HCT116 (cell line): ENCODE measurements around the gene ACER3. TPM values are rescaled to one million over a fixed set of nuclear protein-coding genes. Genes with fewer than 3 reads are reported as not detected.

Experiments used
- ATAC-seq: fragments of 200-7000 bp; cut with Tn5 transposase; 2 replicates; pipeline ENCODE4 v1.9.1; 2020; ENCODE audit warnings: mild to moderate bottlenecking, moderate library complexity
- BruUV-seq: library from RNA; stranded (reverse); fragments of 400-500 nt; replicated peaks from 2 replicates; lab custom pipeline; 2021; lab: Mats Ljungman, UMichigan
- CTCF ChIA-PET: fragments of 300-600 bp; sonication (Branson Sonifier 250); formaldehyde crosslinking; loops from one replicate; lab custom pipeline; 2021; ENCODE audit warnings: antibody characterized with exemption; lab: Charles Lee
- POLR2A ChIA-PET: fragments of 300-600, 350-600 bp; sonication (Branson Sonifier 250); formaldehyde crosslinking; loops from one replicate; lab custom pipeline; 2021; ENCODE audit warnings: antibody characterized with exemption; lab: Charles Lee
- RAD21 ChIA-PET, 2 experiments: fragments of 300-600 bp; sonication (Branson Sonifier 250); formaldehyde crosslinking; loops; one replicate each; lab custom pipeline; 2023; ENCODE audit warnings: low total read pairs in 2 of 2; ENCODE audit not compliant: uncharacterized antibody in 2 of 2, unreplicated experiment in 2 of 2, low non-redundant PET in 1 of 2; lab: Charles Lee
- DNase-seq: peaks from one replicate; pipeline ENCODE4 v3.0.0-alpha.2; 2010; ENCODE audit warnings: low read depth, low spot score
- H2AFZ ChIP-seq: fragments of 200-600 bp; shearing (Covaris generic), sonication (generic); 2 replicates; pipeline ENCODE4 v1.6.1; 2017; ENCODE audit warnings: low read depth, mixed run types, mixed read lengths, antibody characterized with exemption, low read length; ENCODE audit not compliant: poor library complexity, severe bottlenecking
- H3K27ac ChIP-seq: 2 replicates; pipeline ENCODE4 v1.5.1; 2012; ENCODE audit warnings: low read depth, low read length
- H3K27me3 ChIP-seq: fragments of 200-600 bp; sonication (generic); 2 replicates; pipeline ENCODE4 v1.6.1; 2016; ENCODE audit warnings: mixed run types, low read length, mixed read lengths; ENCODE audit not compliant: insufficient read depth
- H3K36me3 ChIP-seq, 2 experiments: fragments of 200-500 bp in 1 of 2; fragments of 200-600 bp in 1 of 2; sonication (Bioruptor generic) in 1 of 2; sonication (generic) in 1 of 2; 2 replicates each; pipeline versions ENCODE4 v1.5.1 to v1.6.1; 2014 to 2016; ENCODE audit warnings: low read length in 2 of 2, inconsistent platforms in 1 of 2, mixed read lengths in 1 of 2, mixed run types in 1 of 2; ENCODE audit not compliant: insufficient read depth in 2 of 2, control insufficient read depth in 1 of 2
- H3K4me1 ChIP-seq, 2 experiments: fragments of 200-600 bp in 1 of 2; sonication (generic) in 1 of 2; 2 replicates each; pipeline versions ENCODE4 v1.5.1 to v1.6.1; 2012 to 2017; ENCODE audit warnings: low read length in 2 of 2, inconsistent platforms in 1 of 2, mild to moderate bottlenecking in 1 of 2, mixed read lengths in 1 of 2, mixed run types in 1 of 2, moderate library complexity in 1 of 2; ENCODE audit not compliant: insufficient read depth in 2 of 2, control insufficient read depth in 1 of 2
- H3K4me2 ChIP-seq: fragments of 200-600 bp; sonication (generic); 2 replicates; pipeline ENCODE4 v1.6.1; 2017; ENCODE audit warnings: mixed run types, low read length, mixed read lengths
- H3K4me3 ChIP-seq, 2 experiments: fragments of 200-600 bp in 1 of 2; sonication (generic) in 1 of 2; replicated peaks in 1 of 2; 2 replicates each; pipeline ENCODE4 v1.5.1; 2011 to 2016; ENCODE audit warnings: low read length in 2 of 2, control low read depth in 1 of 2, low read depth in 1 of 2, mild to moderate bottlenecking in 1 of 2, mixed read lengths in 1 of 2, mixed run types in 1 of 2
- H3K79me2 ChIP-seq: fragments of 200-600 bp; sonication (generic); 2 replicates; pipeline ENCODE4 v1.6.1; 2017; ENCODE audit warnings: mild to moderate bottlenecking, mixed run types, low read length, moderate library complexity, mixed read lengths; ENCODE audit not compliant: insufficient read depth
- H3K9ac ChIP-seq: fragments of 200-600 bp; sonication (generic); 2 replicates; pipeline ENCODE4 v1.6.1; 2016; ENCODE audit warnings: low read length, mixed read lengths
- H3K9me2 ChIP-seq: fragments of 200-600 bp; sonication (generic), shearing (Covaris generic); 2 replicates; pipeline ENCODE4 v1.6.1; 2017; ENCODE audit warnings: mixed run types, mild to moderate bottlenecking, moderate library complexity; ENCODE audit not compliant: insufficient read depth
- H3K9me3 ChIP-seq, 2 experiments: fragments of 200-500 bp in 1 of 2; fragments of 200-600 bp in 1 of 2; sonication (Bioruptor generic) in 1 of 2; sonication (generic) in 1 of 2; 2 replicates each; pipeline ENCODE4 v1.6.1; 2014 to 2017; ENCODE audit warnings: low read length in 2 of 2, mixed read lengths in 2 of 2, inconsistent platforms in 1 of 2, low read depth in 1 of 2, mild to moderate bottlenecking in 1 of 2, mixed run types in 1 of 2, moderate library complexity in 1 of 2; ENCODE audit not compliant: control insufficient read depth in 1 of 2, insufficient read depth in 1 of 2
- H4K20me1 ChIP-seq: fragments of 200-600 bp; sonication (generic), shearing (Covaris generic); 2 replicates; pipeline ENCODE4 v1.6.1; 2017; ENCODE audit warnings: mixed run types, mild to moderate bottlenecking, moderate library complexity; ENCODE audit not compliant: insufficient read depth
- ATF3 ChIP-seq: IDR thresholded peaks from 2 replicates; pipeline ENCODE4 v1.6.1; 2012
- CBX3 ChIP-seq: IDR thresholded peaks from 2 replicates; pipeline ENCODE4 v1.6.1; 2012; ENCODE audit warnings: low read depth
- CEBPB ChIP-seq: IDR thresholded peaks from 2 replicates; pipeline ENCODE4 v1.6.1; 2012; ENCODE audit warnings: low read depth
- EGR1 ChIP-seq: IDR thresholded peaks from 2 replicates; pipeline ENCODE4 v1.6.1; 2012; ENCODE audit warnings: low read depth
- ELF1 ChIP-seq: IDR thresholded peaks from 2 replicates; pipeline ENCODE4 v1.6.1; 2012; ENCODE audit warnings: low read depth, borderline replicate concordance
- EZH2 ChIP-seq: fragments of 200-600 bp; sonication (generic); IDR thresholded peaks from 2 replicates; pipeline ENCODE4 v1.6.1; 2017; ENCODE audit warnings: antibody characterized with exemption, mixed run types
- EZH2phosphoT487 ChIP-seq: fragments of 200-600 bp; IDR thresholded peaks from 2 replicates; pipeline ENCODE4 v1.6.1; 2018; ENCODE audit warnings: antibody characterized with exemption, borderline replicate concordance
- FOSL1 ChIP-seq: IDR thresholded peaks from 2 replicates; pipeline ENCODE4 v1.6.1; 2012; ENCODE audit warnings: low read depth
- JUND ChIP-seq: IDR thresholded peaks from 2 replicates; pipeline ENCODE4 v1.6.1; 2012
- POLR2A ChIP-seq: IDR thresholded peaks from 2 replicates; pipeline ENCODE4 v1.7.0; 2011; ENCODE audit warnings: borderline replicate concordance; ENCODE audit not compliant: insufficient read depth, insufficient read length; ENCODE audit errors: extremely low read depth
- POLR2AphosphoS5 ChIP-seq: IDR thresholded peaks from 2 replicates; pipeline ENCODE4 v1.6.1; 2011; ENCODE audit warnings: mild to moderate bottlenecking, low read depth, low read length, moderate library complexity
- RAD21 ChIP-seq: IDR thresholded peaks from 2 replicates; pipeline ENCODE4 v1.6.1; 2012; ENCODE audit warnings: low read depth, mild to moderate bottlenecking
- SIN3A ChIP-seq: IDR thresholded peaks from 2 replicates; pipeline ENCODE4 v1.6.1; 2012; ENCODE audit warnings: low read depth
- SP1 ChIP-seq: IDR thresholded peaks from 2 replicates; pipeline ENCODE4 v1.6.1; 2012; ENCODE audit warnings: low read depth
- SRF ChIP-seq: IDR thresholded peaks from 2 replicates; pipeline ENCODE4 v1.6.1; 2012; ENCODE audit warnings: low read depth
- TCF7L2 ChIP-seq: IDR thresholded peaks from 2 replicates; pipeline ENCODE4 v1.7.0; 2011; ENCODE audit warnings: borderline replicate concordance, inconsistent platforms; ENCODE audit not compliant: insufficient read depth, insufficient read length; ENCODE audit errors: extremely low read depth
- YY1 ChIP-seq: IDR thresholded peaks from 2 replicates; pipeline ENCODE4 v1.6.1; 2011; ENCODE audit warnings: low read length, low read depth, moderate library complexity, mild to moderate bottlenecking; ENCODE audit not compliant: insufficient replicate concordance; ENCODE audit errors: extremely low read depth
- ZBTB33 ChIP-seq: IDR thresholded peaks from 2 replicates; pipeline ENCODE4 v1.6.1; 2011; ENCODE audit warnings: mild to moderate bottlenecking, low read length, moderate library complexity; ENCODE audit not compliant: insufficient replicate concordance; ENCODE audit errors: extremely low read depth
- ZFX ChIP-seq: fragments of 450-650 bp; IDR thresholded peaks from 2 replicates; pipeline ENCODE4 v1.6.1; 2017
- ZNF274 ChIP-seq: fragments of 200-500 bp; sonication (Bioruptor generic); IDR thresholded peaks from 2 replicates; pipeline ENCODE4 v1.6.1; 2014; ENCODE audit warnings: mild to moderate bottlenecking, low read depth, low read length, inconsistent platforms
- intact Hi-C: fragments of 100-400 bp; cut with micrococcal nuclease; formaldehyde crosslinking; loops from 2 replicates; pipeline ENCODE4 v1.10.0; 2022
- total RNA-seq: library from RNA; stranded (reverse); gene quantifications from one replicate; pipeline ENCODE4 v1.2.1, GENCODE V29; 2021; ENCODE audit not compliant: unreplicated experiment

The ACER3 gene
- total RNA-seq, 1 experiment from 2014 or later = 19.1 TPM

GRCh38 chr11:76935042-76935441, 74.3 kb downstream of the ACER3 start:
- ATAC-seq (no peak), DNase-seq (no peak)
- H3K4me2 ChIP-seq = no peak overlapping the region
- peaks cover 0 to 13% of the 10 kb centered on the region in 2 experiments; a peak in 1 of 4 replicates for H3K36me3 ChIP-seq
- H3K4me1 ChIP-seq = no peaks in the 10 kb centered on the region
- RAD21 ChIA-PET = no interaction called here
- no peaks in the 10 kb centered on the region for H3K9me2 ChIP-seq
- no peaks in the 10 kb centered on the region for H3K27me3 ChIP-seq
- POLR2A ChIA-PET = no interaction called here
- no TSS peak for BruUV-seq
- CTCF ChIA-PET = interaction anchor here (1.2 to 1.3 kb wide), 2 partner anchors 15 to 16 kb away, joined by 3 to 4 read pairs; no protein-coding TSS in a partner anchor
- H3K79me2 ChIP-seq = no peaks in the 10 kb centered on the region
- H3K4me3 ChIP-seq = no peak overlapping the region
- no peaks in the 10 kb centered on the region for H4K20me1 ChIP-seq
- no peaks in the 10 kb centered on the region; a peak in 1 of 4 replicates for H3K9me3 ChIP-seq
- no peak overlapping the region for H3K27ac ChIP-seq
- no peak overlapping the region for H3K9ac ChIP-seq
- TF ChIP-seq EZH2phosphoT487 (no peak), CBX3 (peak; percentile 60; the same call in 1 of the 2 replicates)
- no peak overlapping the region for H2AFZ ChIP-seq
- intact Hi-C loops = no loop called here

- Histone ChIP-seq H3K4me2 (no peak overlapping the region), H3K4me3 (no peak overlapping the region), H3K79me2 (no peaks in the 10 kb centered on the region), H3K27ac (no peak overlapping the region), H3K36me3 (peaks cover 0 to 8% of the 10 kb centered on the region in 2 experiments; a peak in 1 of 4 replicates), H3K27me3 (no peaks in the 10 kb centered on the region), H4K20me1 (no peaks in the 10 kb centered on the region), H3K9ac (no peak overlapping the region), H3K4me1 (no peaks in the 10 kb centered on the region), H3K9me3 (no peaks in the 10 kb centered on the region; a peak in 1 of 4 replicates), H3K9me2 (no peaks in the 10 kb centered on the region), H2AFZ (no peak overlapping the region)
- TF ChIP-seq CEBPB = no peak
- no peak for TF ChIP-seq SIN3A
- TF ChIP-seq CBX3 = no peak
- TF ChIP-seq POLR2AphosphoS5 = no peak
- no peak for TF ChIP-seq EGR1
- no peak for TF ChIP-seq ZBTB33
- no peak for TF ChIP-seq JUND
- TF ChIP-seq ZFX = no peak
- no peak for TF ChIP-seq RAD21
- no peak for TF ChIP-seq POLR2A
- TF ChIP-seq ELF1 = no peak
- no peak for TF ChIP-seq ZNF274
- TF ChIP-seq YY1 = no peak
- no peak for TF ChIP-seq SRF
- TF ChIP-seq ATF3 = no peak
- TF ChIP-seq EZH2 = no peak
- no peak for TF ChIP-seq TCF7L2
- no peak for TF ChIP-seq SP1
- no peak for TF ChIP-seq FOSL1
- intact Hi-C loops = no loop called here
- ChIA-PET RAD21 (no interaction called here), POLR2A (no interaction called here), CTCF (no interaction called here)
- DNase-seq (no peak), ATAC-seq (no peak)
- no TSS peak for BruUV-seq
Measured at GRCh38 chr11:76939219-76939631, 78.5 kb downstream of the ACER3 start.
